ENCODE measurements around the gene POLR2A. TPM values are rescaled to one million over a fixed set of nuclear protein-coding genes. Genes with fewer than 3 reads are reported as not detected.

POLR2A gene
- total RNA-seq, 4 donors from 2014 or later = 94.6 to 204 (median 157) TPM

DNA sequence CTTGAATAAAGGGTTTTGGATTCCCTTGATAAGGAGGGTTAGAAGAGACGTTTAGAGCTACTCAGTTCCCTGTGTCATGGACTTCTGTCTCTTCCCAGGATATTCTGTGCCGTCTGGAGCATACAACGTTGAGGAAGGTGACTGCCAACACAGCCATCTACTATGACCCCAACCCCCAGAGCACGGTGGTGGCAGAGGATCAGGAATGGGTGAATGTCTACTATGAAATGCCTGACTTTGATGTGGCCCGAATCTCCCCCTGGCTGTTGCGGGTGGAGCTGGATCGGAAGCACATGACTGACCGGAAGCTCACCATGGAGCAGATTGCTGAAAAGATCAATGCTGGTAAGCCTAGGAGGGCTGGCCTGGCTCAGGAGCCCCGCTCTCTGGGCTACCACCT is 24.7 kb downstream of the POLR2A start:
- peak in 1 of 3 donors; percentile 30 for DNase-seq
- Histone ChIP-seq H3K27me3 (no peaks in the 10 kb centered on the region), H3K36me3 (peaks cover 0 to 100% (median under 1%) of the 10 kb centered on the region in 3 donors), H3K9me3 (no peaks in the 10 kb centered on the region), H3K4me1 (no peaks in the 10 kb centered on the region), H3K4me3 (no peak overlapping the region), H3K27ac (no peak overlapping the region)
- TF ChIP-seq POLR2A (IDR thresholded peaks at IDR 0.05) = no peak
- TF ChIP-seq, protein P1, sequence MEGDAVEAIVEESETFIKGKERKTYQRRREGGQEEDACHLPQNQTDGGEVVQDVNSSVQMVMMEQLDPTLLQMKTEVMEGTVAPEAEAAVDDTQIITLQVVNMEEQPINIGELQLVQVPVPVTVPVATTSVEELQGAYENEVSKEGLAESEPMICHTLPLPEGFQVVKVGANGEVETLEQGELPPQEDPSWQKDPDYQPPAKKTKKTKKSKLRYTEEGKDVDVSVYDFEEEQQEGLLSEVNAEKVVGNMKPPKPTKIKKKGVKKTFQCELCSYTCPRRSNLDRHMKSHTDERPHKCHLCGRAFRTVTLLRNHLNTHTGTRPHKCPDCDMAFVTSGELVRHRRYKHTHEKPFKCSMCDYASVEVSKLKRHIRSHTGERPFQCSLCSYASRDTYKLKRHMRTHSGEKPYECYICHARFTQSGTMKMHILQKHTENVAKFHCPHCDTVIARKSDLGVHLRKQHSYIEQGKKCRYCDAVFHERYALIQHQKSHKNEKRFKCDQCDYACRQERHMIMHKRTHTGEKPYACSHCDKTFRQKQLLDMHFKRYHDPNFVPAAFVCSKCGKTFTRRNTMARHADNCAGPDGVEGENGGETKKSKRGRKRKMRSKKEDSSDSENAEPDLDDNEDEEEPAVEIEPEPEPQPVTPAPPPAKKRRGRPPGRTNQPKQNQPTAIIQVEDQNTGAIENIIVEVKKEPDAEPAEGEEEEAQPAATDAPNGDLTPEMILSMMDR (IDR thresholded peaks at IDR 0.05) = no peak

DNA sequence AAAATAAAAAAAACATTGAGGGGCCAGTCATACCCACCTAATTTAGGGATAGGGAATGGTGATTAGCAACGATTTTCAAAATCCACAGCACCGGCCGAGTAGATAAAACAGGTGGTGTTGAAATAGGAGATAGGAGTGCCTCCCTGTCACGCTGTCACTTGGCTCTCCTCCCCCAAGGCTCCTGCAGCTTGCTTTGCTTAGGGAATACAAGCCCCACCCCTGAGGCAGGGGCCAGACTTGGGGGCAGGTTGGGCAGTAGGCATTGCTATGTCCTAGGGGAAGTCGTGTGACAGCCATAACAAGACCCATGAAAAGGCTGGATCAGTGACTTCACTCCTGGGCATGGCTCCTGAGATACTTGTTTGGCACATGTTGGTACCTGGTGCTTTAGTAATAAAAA is 25.8 kb downstream of the POLR2A start:
- no peak overlapping the region for H3K4me3 ChIP-seq
- TF ChIP-seq, protein P1 (IDR thresholded peaks at IDR 0.05) = no peak
- TF ChIP-seq POLR2A (IDR thresholded peaks at IDR 0.05) = no peak
- H3K27ac ChIP-seq = no peak overlapping the region
- H3K36me3 ChIP-seq = peaks cover 0 to 95% (median 0%) of the 10 kb centered on the region in 3 donors
- peak in 1 of 3 donors; percentile 41 for DNase-seq
- no peaks in the 10 kb centered on the region for H3K4me1 ChIP-seq
- H3K27me3 ChIP-seq = no peaks in the 10 kb centered on the region
- no peaks in the 10 kb centered on the region for H3K9me3 ChIP-seq

DNA sequence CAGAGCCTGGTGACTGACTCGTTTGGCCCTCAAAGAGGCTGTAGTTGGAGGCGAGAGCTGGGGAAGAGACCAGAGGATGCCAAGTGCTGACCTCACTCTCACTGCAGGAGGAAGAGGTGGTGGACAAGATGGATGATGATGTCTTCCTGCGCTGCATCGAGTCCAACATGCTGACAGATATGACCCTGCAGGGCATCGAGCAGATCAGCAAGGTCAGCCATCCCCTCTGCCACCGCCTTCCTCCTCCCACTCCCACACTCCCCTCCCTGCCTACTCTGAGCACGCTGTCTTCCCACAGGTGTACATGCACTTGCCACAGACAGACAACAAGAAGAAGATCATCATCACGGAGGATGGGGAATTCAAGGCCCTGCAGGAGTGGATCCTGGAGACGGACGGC is 26.9 kb downstream of the POLR2A start:
- Histone ChIP-seq H3K36me3 (peaks cover 0 to 83% (median 0%) of the 10 kb centered on the region in 3 donors), H3K27ac (no peak overlapping the region)

GRCh38 chr17:7512105-7512504 is 27.9 kb downstream of the POLR2A start:
- Histone ChIP-seq H3K4me1 (peaks cover 0 to 7% (median 0%) of the 10 kb centered on the region in 4 donors), H3K4me3 (no peak overlapping the region), H3K27me3 (no peaks in the 10 kb centered on the region), H3K9me3 (no peaks in the 10 kb centered on the region), H3K36me3 (peaks cover 0 to 73% (median 0%) of the 10 kb centered on the region in 3 donors), H3K27ac (no peak overlapping the region)
- DNase-seq = no peak
- no peak for TF ChIP-seq POLR2A (IDR thresholded peaks at IDR 0.05)

More for the DNA sequence above, 26.9 kb downstream of the POLR2A start:
- peak in 1 of 3 donors; percentile 34 for DNase-seq
- H3K27me3 ChIP-seq = no peaks in the 10 kb centered on the region
- no peaks in the 10 kb centered on the region for H3K9me3 ChIP-seq
- H3K4me1 ChIP-seq = peaks cover 0 to 7% (median 0%) of the 10 kb centered on the region in 4 donors
- H3K4me3 ChIP-seq = no peak overlapping the region
- TF ChIP-seq, protein P1 (IDR thresholded peaks at IDR 0.05) = no peak
- no peak for TF ChIP-seq POLR2A (IDR thresholded peaks at IDR 0.05)

GRCh38 chr17:7512824-7513540 is 28.8 kb downstream of the POLR2A start:
- Histone ChIP-seq H3K4me3 (no peak overlapping the region), H3K9me3 (no peaks in the 10 kb centered on the region)

More at GRCh38 chr17:7512824-7513540, 28.8 kb downstream of the POLR2A start:
- no peaks in the 10 kb centered on the region for H3K27me3 ChIP-seq
- TF ChIP-seq, protein P1 (IDR thresholded peaks at IDR 0.05) = no peak
- no peak overlapping the region for H3K27ac ChIP-seq
- peaks cover 0 to 7% (median 0%) of the 10 kb centered on the region in 4 donors for H3K4me1 ChIP-seq
- H3K36me3 ChIP-seq = peaks cover 0 to 64% (median 0%) of the 10 kb centered on the region in 3 donors
- no peak for DNase-seq

All from Peyer's patch (tissue), 4 donors.